Measurements from ENCODE around the gene URM1.

URM1 gene

DNA sequence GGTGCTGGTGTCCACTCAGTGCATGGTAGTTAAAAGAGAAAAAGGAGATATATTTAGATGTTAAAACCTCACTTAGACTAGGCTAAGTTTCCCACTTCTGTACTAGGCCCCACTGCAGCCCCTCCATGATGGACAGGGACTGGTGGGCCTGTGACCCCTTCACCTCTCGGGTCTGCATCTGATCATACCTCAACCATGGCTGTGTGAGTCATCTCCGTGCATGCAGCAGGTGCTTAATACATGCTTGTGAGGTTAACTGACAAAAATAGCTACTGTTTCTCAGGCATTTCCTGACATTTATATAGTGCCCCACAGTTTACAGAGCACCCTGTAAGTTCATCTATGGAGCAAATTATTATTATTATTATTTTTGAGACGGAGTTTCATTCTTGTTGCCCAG, 8.4 kb upstream of the URM1 start:
- H3K27me3 ChIP-seq (replicated peaks; ENCODE audit: insufficient read depth, low read length): no peaks in the 10 kb centered on the region
- H3K4me2 ChIP-seq (ENCODE audit: low read depth, low read length): no peak overlapping the region
- no peak for TF ChIP-seq EZH2phosphoT487 (IDR thresholded peaks at IDR 0.05; ENCODE audit: low read length)
- TF ChIP-seq, protein P1, sequence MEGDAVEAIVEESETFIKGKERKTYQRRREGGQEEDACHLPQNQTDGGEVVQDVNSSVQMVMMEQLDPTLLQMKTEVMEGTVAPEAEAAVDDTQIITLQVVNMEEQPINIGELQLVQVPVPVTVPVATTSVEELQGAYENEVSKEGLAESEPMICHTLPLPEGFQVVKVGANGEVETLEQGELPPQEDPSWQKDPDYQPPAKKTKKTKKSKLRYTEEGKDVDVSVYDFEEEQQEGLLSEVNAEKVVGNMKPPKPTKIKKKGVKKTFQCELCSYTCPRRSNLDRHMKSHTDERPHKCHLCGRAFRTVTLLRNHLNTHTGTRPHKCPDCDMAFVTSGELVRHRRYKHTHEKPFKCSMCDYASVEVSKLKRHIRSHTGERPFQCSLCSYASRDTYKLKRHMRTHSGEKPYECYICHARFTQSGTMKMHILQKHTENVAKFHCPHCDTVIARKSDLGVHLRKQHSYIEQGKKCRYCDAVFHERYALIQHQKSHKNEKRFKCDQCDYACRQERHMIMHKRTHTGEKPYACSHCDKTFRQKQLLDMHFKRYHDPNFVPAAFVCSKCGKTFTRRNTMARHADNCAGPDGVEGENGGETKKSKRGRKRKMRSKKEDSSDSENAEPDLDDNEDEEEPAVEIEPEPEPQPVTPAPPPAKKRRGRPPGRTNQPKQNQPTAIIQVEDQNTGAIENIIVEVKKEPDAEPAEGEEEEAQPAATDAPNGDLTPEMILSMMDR (IDR thresholded peaks at IDR 0.05; ENCODE audit: low read length): no peak
- no peak for TF ChIP-seq EZH2 (optimal IDR thresholded peaks at IDR 0.05; ENCODE audit: low read depth, low read length)
- H3K4me3 ChIP-seq (ENCODE audit: low read length): no peak overlapping the region
- H4K20me1 ChIP-seq (ENCODE audit: insufficient read depth, low read length): no peaks in the 10 kb centered on the region
- no peaks in the 10 kb centered on the region for H3K79me2 ChIP-seq (ENCODE audit: low read length)
- H3K27ac ChIP-seq (ENCODE audit: low read length): no peak overlapping the region
- no peaks in the 10 kb centered on the region for H3F3A ChIP-seq (ENCODE audit: insufficient read depth, low read length)
- no peaks in the 10 kb centered on the region for H3K9me3 ChIP-seq (replicated peaks; ENCODE audit: insufficient read depth, low read length)
- no peak for DNase-seq
- no peak overlapping the region for H2AFZ ChIP-seq (ENCODE audit: low read length)
- no peaks in the 10 kb centered on the region for H3K36me3 ChIP-seq (replicated peaks; ENCODE audit: insufficient read depth, low read length)
- H3K9ac ChIP-seq (ENCODE audit: low read length): no peak overlapping the region
- H3K9me2 ChIP-seq (replicated peaks; ENCODE audit: insufficient read depth, low read length): no peaks in the 10 kb centered on the region
- H3K4me1 ChIP-seq (ENCODE audit: low read length): no peaks in the 10 kb centered on the region

DNA sequence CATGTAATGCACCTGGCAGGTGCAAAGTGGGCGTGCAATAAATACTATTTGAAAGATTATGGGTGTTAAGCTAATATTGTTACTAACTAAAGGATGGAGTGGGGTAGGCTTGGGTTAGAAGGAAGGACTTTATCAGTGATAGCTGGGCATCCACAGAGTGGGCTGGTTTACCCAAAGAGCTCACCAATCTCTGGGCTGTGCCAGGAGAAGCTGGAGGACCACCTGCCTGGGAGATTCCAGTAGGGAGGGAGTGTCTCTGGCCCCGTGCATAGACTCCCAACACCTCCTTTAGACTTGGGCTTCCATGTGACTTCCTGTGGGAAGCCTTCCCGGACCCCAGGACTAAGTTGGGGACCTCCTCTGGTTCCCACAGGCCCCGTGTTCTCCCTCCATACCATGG, 5.6 kb upstream of the URM1 start:
- peaks cover 3% of the 10 kb centered on the region; the same call in 1 of the 2 replicates for H3K4me1 ChIP-seq (ENCODE audit: low read length)
- H3K4me3 ChIP-seq (ENCODE audit: low read length): no peak overlapping the region
- no peaks in the 10 kb centered on the region for H4K20me1 ChIP-seq (ENCODE audit: insufficient read depth, low read length)
- no peak overlapping the region for H3K27ac ChIP-seq (ENCODE audit: low read length)
- no peaks in the 10 kb centered on the region for H3K27me3 ChIP-seq (replicated peaks; ENCODE audit: insufficient read depth, low read length)
- H3K4me2 ChIP-seq (ENCODE audit: low read depth, low read length): peak overlapping the region; percentile 35; the same call in 1 of the 2 replicates
- no peaks in the 10 kb centered on the region for H3K79me2 ChIP-seq (ENCODE audit: low read length)
- no peaks in the 10 kb centered on the region for H3K36me3 ChIP-seq (replicated peaks; ENCODE audit: insufficient read depth, low read length)
- DNase-seq: no peak
- TF ChIP-seq EZH2 (optimal IDR thresholded peaks at IDR 0.05; ENCODE audit: low read depth, low read length): no peak
- no peak for TF ChIP-seq EZH2phosphoT487 (IDR thresholded peaks at IDR 0.05; ENCODE audit: low read length)
- TF ChIP-seq, protein P1 (IDR thresholded peaks at IDR 0.05; ENCODE audit: low read length): no peak
- no peaks in the 10 kb centered on the region for H3K9me2 ChIP-seq (replicated peaks; ENCODE audit: insufficient read depth, low read length)
- peak overlapping the region; percentile 55 for H2AFZ ChIP-seq (ENCODE audit: low read length)
- no peaks in the 10 kb centered on the region for H3K9me3 ChIP-seq (replicated peaks; ENCODE audit: insufficient read depth, low read length)
- no peak overlapping the region for H3K9ac ChIP-seq (ENCODE audit: low read length)
- H3F3A ChIP-seq (ENCODE audit: insufficient read depth, low read length): 0 out of 2 replicates have a peak, but pooled peaks cover 3% of the 10 kb centered on the region

DNA sequence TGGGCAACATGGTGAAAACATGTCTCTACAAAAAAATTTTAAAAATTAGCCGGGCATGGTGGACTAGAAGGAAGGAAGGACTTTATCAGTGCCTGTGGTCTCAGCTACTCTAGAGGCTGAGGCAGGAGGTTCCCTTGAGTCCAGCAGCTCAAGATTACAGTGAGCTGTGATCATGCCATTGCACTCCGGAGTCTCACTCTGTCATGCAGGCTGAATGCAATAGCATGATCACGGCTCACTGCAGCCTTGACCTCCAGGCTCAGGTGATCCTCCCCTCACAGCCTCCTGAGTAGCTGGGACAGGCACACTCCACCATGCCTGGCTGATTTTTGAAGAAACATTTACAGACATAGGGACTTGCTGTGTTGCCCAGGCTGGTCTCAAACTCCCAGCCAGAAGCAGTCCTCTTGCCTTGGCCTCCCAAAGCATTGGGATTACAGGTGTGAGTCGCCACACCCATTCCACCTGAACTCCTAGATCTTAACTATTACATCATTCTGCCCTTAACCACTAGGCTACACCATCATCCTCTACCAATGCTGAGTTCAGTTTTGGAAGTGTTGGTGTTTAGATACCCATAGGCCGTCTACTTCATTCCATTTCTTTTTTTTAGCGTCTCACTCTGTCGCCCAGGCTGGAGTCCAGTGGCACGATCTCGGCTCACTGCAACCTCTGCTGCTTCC, 2.0 kb upstream of the URM1 start:
- TF ChIP-seq EZH2phosphoT487 (IDR thresholded peaks at IDR 0.05; ENCODE audit: low read length) (no peak), EZH2 (optimal IDR thresholded peaks at IDR 0.05; ENCODE audit: low read depth, low read length) (no peak)
- TF ChIP-seq, protein P1 (IDR thresholded peaks at IDR 0.05; ENCODE audit: low read length): no peak
- Histone ChIP-seq H3K36me3 (replicated peaks; ENCODE audit: insufficient read depth, low read length) (no peaks in the 10 kb centered on the region), H2AFZ (ENCODE audit: low read length) (no peak overlapping the region), H3K9ac (ENCODE audit: low read length) (no peak overlapping the region), H3K79me2 (ENCODE audit: low read length) (peaks cover 29% of the 10 kb centered on the region), H3K27me3 (replicated peaks; ENCODE audit: insufficient read depth, low read length) (no peaks in the 10 kb centered on the region), H3K4me3 (ENCODE audit: low read length) (no peak overlapping the region), H3K27ac (ENCODE audit: low read length) (no peak overlapping the region), H4K20me1 (ENCODE audit: insufficient read depth, low read length) (peaks cover 2% of the 10 kb centered on the region; the same call in 1 of the 2 replicates), H3K4me2 (ENCODE audit: low read depth, low read length) (no peak overlapping the region), H3K9me3 (replicated peaks; ENCODE audit: insufficient read depth, low read length) (no peaks in the 10 kb centered on the region), H3K9me2 (replicated peaks; ENCODE audit: insufficient read depth, low read length) (no peaks in the 10 kb centered on the region), H3F3A (ENCODE audit: insufficient read depth, low read length) (0 out of 2 replicates have a peak, but pooled peaks cover 6% of the 10 kb centered on the region), H3K4me1 (ENCODE audit: low read length) (peaks cover 14% of the 10 kb centered on the region)
- DNase-seq: no peak
